Stomach smooth muscle (tissue), 2 donors: ENCODE results near the gene L3MBTL4.
"Not testable (repeated sequence)": the region's sequence is repeated elsewhere in the genome, so short reads cannot be mapped to it uniquely, and the experiment has no call there.

Source experiments
- H3K27ac ChIP-seq: one replicate; pipeline ENCODE4 v1.7.0; 2013; ENCODE audit warnings: mild to moderate bottlenecking, low read length, inconsistent platforms
- H3K27me3 ChIP-seq, 2 donors: one replicate each; pipeline ENCODE4 v1.7.0; 2013; ENCODE audit warnings: low read length in 2 of 2; ENCODE audit not compliant: insufficient read depth in 2 of 2, control insufficient read depth in 1 of 2
- H3K36me3 ChIP-seq, 2 donors: one replicate each; pipeline ENCODE4 v1.7.0; 2013; ENCODE audit warnings: low read length in 2 of 2; ENCODE audit not compliant: control insufficient read depth in 2 of 2, insufficient read depth in 2 of 2
- H3K4me1 ChIP-seq: one replicate; pipeline ENCODE4 v1.7.0; 2013; ENCODE audit warnings: low read length; ENCODE audit not compliant: control insufficient read depth, insufficient read depth
- H3K4me3 ChIP-seq, 2 donors: one replicate each; pipeline ENCODE4 v1.7.0; 2013; ENCODE audit warnings: low read length in 2 of 2
- H3K9ac ChIP-seq, 2 donors: one replicate each; pipeline ENCODE4 v1.7.0; 2013; ENCODE audit warnings: low read length in 2 of 2, mild to moderate bottlenecking in 1 of 2
- H3K9me3 ChIP-seq, 2 donors: one replicate each; pipeline ENCODE4 v1.7.0; 2013; ENCODE audit warnings: low read length in 2 of 2; ENCODE audit not compliant: control insufficient read depth in 2 of 2
- donor health status: healthy.
- donor health status: Pancreatic carcinoma.

The L3MBTL4 gene

DNA sequence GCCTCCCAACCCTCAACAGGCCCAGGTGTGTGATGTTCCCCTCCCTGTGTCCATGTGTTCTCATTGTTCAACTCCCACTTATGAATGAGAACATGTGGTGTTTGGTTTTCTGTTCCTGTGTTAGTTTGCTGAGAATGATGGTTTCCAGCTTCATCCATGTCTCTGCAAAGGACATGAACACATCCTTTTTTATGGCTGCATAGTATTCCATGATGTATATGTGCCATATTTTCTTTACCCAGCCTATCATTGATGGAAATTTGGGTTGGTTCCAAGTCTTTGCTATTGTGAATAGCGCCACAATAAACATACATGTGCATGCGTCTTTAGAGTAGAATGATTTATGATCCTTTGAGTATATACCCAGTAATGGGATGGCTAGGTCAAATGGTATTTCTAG lies 37.2 kb downstream of the L3MBTL4 start:
- not testable (repeated sequence) for H3K27ac ChIP-seq, H3K4me1 ChIP-seq, H3K36me3 ChIP-seq, H3K9me3 ChIP-seq, H3K9ac ChIP-seq, H3K27me3 ChIP-seq, H3K4me3 ChIP-seq

- Histone ChIP-seq H3K27me3 (no peaks in the 10 kb centered on the region), H3K36me3 (no peaks in the 10 kb centered on the region), H3K9me3 (peaks cover 0 to 5% of the 10 kb centered on the region in 2 donors), H3K4me1 (peaks cover 2% of the 10 kb centered on the region), H3K9ac (no peak overlapping the region), H3K27ac (no peak overlapping the region), H3K4me3 (no peak overlapping the region)
Observed at GRCh38 chr18:6376433-6377229, 38.1 kb downstream of the L3MBTL4 start.

GRCh38 chr18:6374935-6375529 lies 39.7 kb downstream of the L3MBTL4 start:
- no peak overlapping the region for H3K4me3 ChIP-seq
- H3K9me3 ChIP-seq = peaks cover 0 to 5% of the 10 kb centered on the region in 2 donors
- H3K27ac ChIP-seq = no peak overlapping the region
- peaks cover 9% of the 10 kb centered on the region for H3K4me1 ChIP-seq
- H3K9ac ChIP-seq = no peak overlapping the region
- no peaks in the 10 kb centered on the region for H3K27me3 ChIP-seq
- no peaks in the 10 kb centered on the region for H3K36me3 ChIP-seq

GRCh38 chr18:6374340-6374739 lies 40.4 kb downstream of the L3MBTL4 start:
- H3K4me3 ChIP-seq = no peak overlapping the region

GRCh38 chr18:6373187-6373586 lies 41.5 kb downstream of the L3MBTL4 start:
- H3K9me3 ChIP-seq = peaks cover 0 to 5% of the 10 kb centered on the region in 2 donors
- no peaks in the 10 kb centered on the region for H3K27me3 ChIP-seq
- no peak overlapping the region for H3K9ac ChIP-seq
- no peak overlapping the region for H3K27ac ChIP-seq
- no peak overlapping the region for H3K4me3 ChIP-seq
- H3K4me1 ChIP-seq = peaks cover 9% of the 10 kb centered on the region
- H3K36me3 ChIP-seq = no peaks in the 10 kb centered on the region

More at GRCh38 chr18:6374340-6374739, 40.4 kb downstream of the L3MBTL4 start:
- Histone ChIP-seq H3K27ac (no peak overlapping the region), H3K9ac (no peak overlapping the region), H3K4me1 (peaks cover 9% of the 10 kb centered on the region), H3K27me3 (no peaks in the 10 kb centered on the region), H3K36me3 (no peaks in the 10 kb centered on the region), H3K9me3 (peaks cover 0 to 5% of the 10 kb centered on the region in 2 donors)

DNA sequence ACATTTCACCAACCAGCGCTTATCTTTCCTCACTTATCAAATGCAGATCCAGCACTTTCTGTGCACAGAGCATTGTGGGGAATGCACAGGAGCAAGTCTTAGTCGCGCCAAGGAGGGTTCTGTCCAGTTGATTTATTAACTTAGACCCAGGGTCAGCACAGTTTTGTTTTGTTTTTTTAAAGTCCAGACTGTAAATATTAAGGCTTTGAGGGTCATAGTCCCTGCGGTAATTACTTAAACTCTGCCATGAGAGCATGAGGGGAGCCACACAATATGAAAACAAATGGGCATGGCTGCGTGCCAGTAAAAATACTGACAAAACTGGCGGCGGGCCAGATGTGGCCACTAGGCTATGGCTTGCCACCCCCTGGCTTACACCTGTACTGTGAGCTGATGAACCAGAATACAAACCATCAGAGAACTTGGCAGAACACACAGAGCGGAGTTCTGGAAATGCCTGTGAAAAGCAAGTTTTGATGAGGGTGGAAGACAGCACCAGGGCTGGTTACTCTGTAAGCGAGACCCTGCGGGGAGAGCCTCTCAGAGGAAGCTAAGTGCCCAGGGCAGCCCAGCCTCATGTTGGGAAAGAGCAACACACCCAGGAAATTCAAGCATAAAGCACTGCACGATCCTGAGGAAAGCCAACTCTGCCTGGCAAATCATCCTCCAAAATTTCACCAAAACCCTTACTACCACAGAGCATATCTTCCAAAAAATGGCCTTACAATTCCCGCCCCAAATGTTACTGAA lies 43.6 kb downstream of the L3MBTL4 start:
- H3K9ac ChIP-seq = no peak overlapping the region
- H3K4me1 ChIP-seq = peaks cover 9% of the 10 kb centered on the region
- H3K9me3 ChIP-seq = peaks cover 0 to 5% of the 10 kb centered on the region in 2 donors
- H3K27ac ChIP-seq = no peak overlapping the region
- no peak overlapping the region for H3K4me3 ChIP-seq
- H3K36me3 ChIP-seq = no peaks in the 10 kb centered on the region
- H3K27me3 ChIP-seq = no peaks in the 10 kb centered on the region

DNA sequence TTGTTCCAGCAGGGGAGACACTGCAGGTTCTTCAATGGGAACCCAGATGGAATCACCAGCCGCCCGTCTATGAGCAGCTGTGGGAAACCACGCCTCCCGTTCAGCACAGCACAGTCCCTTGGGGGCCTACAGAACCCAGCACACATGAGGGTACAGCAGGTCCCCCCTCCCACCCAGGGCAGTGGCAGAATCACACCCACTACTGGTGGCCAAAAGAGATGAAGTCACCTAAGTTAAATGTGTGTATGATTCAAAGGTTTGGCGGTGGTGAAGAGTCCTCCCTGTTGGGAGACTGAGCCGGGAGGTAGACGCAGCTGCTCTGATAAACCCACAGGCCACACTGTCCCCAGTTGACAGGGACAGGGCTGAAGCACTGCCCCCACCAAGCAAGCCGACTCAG lies 44.3 kb downstream of the L3MBTL4 start:
- no peaks in the 10 kb centered on the region for H3K27me3 ChIP-seq
- H3K4me3 ChIP-seq = no peak overlapping the region
- H3K9ac ChIP-seq = no peak overlapping the region
- peaks cover 0 to 5% of the 10 kb centered on the region in 2 donors for H3K9me3 ChIP-seq
- no peaks in the 10 kb centered on the region for H3K36me3 ChIP-seq
- no peak overlapping the region for H3K27ac ChIP-seq
- peaks cover 9% of the 10 kb centered on the region for H3K4me1 ChIP-seq

- Histone ChIP-seq H3K36me3 (no peaks in the 10 kb centered on the region), H3K4me1 (peaks cover 7% of the 10 kb centered on the region), H3K9me3 (peaks cover 0 to 5% of the 10 kb centered on the region in 2 donors), H3K27me3 (no peaks in the 10 kb centered on the region), H3K27ac (no peak overlapping the region), H3K9ac (no peak overlapping the region), H3K4me3 (no peak overlapping the region)
Observed at GRCh38 chr18:6368017-6368416, 46.7 kb downstream of the L3MBTL4 start.

GRCh38 chr18:6367208-6367607 lies 47.5 kb downstream of the L3MBTL4 start:
- no peak overlapping the region for H3K4me3 ChIP-seq
- no peaks in the 10 kb centered on the region for H3K36me3 ChIP-seq
- H3K9ac ChIP-seq = no peak overlapping the region
- H3K27ac ChIP-seq = no peak overlapping the region
- no peaks in the 10 kb centered on the region for H3K27me3 ChIP-seq
- peaks cover 7% of the 10 kb centered on the region for H3K4me1 ChIP-seq
- peaks cover 0 to 5% of the 10 kb centered on the region in 2 donors for H3K9me3 ChIP-seq

DNA sequence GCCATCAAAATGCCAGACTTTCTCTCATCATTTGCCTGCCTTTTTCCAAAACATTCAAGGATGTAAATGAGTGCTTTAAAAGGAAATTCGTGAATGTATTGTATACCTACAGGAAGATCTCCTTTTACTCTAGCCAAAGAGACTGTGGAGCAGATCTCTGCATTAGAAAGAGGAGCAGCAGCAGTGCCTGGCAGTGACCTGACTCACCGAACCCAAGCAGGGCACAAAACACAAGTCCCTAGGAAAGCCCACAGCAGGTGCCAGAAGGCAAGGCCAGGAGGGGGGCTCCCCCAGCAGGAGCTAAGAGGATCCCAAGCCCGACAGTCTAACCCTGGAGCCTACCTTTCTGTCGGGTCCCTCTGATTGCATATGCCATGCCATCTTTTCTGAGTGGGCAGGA lies 47.9 kb downstream of the L3MBTL4 start:
- no peak overlapping the region for H3K27ac ChIP-seq
- H3K4me3 ChIP-seq = no peak overlapping the region
- H3K36me3 ChIP-seq = no peaks in the 10 kb centered on the region
- H3K9ac ChIP-seq = no peak overlapping the region
- peaks cover 7% of the 10 kb centered on the region for H3K4me1 ChIP-seq
- peaks cover 0 to 1% of the 10 kb centered on the region in 2 donors for H3K9me3 ChIP-seq
- no peaks in the 10 kb centered on the region for H3K27me3 ChIP-seq
